IMR-90 (cell line): Measurements from ENCODE around the gene PPP3CB. TPM values are rescaled to one million over a fixed set of nuclear protein-coding genes. Genes with fewer than 3 reads are reported as not detected.

Experiments
- ATAC-seq: fragments of 200-7000 bp; cut with Tn5 transposase; 2 replicates; pipeline ENCODE4 v1.9.1; 2020; ENCODE audit warnings: low read depth, mild to moderate bottlenecking, moderate library complexity
- BruUV-seq: library from RNA; stranded (reverse); fragments of 400-500 nt; replicated peaks from 2 replicates; lab custom pipeline; 2021; lab: Mats Ljungman, UMichigan
- CTCF ChIA-PET: fragments of 300-600 bp; formaldehyde crosslinking; extraction: SDS; loops from one replicate; lab custom pipeline; 2021; ENCODE audit warnings: antibody characterized with exemption; lab: Yijun Ruan, JAX
- POLR2A ChIA-PET: fragments of 300-600 bp; sonication (Branson Sonifier 250); formaldehyde crosslinking; loops from one replicate; lab custom pipeline; 2022; ENCODE audit warnings: antibody characterized with exemption; ENCODE audit not compliant: unreplicated experiment; lab: Charles Lee
- DNase-seq: peaks from one replicate; pipeline ENCODE4 v3.0.0; 2013
- H2AFZ ChIP-seq: replicated peaks from 2 replicates; pipeline ENCODE3; 2013; ENCODE audit warnings: low read length, mild to moderate bottlenecking; ENCODE audit not compliant: poor library complexity
- H2AK5ac ChIP-seq: 2 replicates; pipeline ENCODE4 v1.6.1; 2013; ENCODE audit warnings: low read depth, low read length, inconsistent platforms
- H2AK9ac ChIP-seq: replicated peaks from 2 replicates; pipeline ENCODE3; 2013; ENCODE audit warnings: mild to moderate bottlenecking, low read depth, low read length, moderate library complexity; ENCODE audit not compliant: poor library complexity
- H2BK120ac ChIP-seq: 2 replicates; pipeline ENCODE4 v1.6.1; 2013; ENCODE audit warnings: low read depth, low read length, inconsistent platforms
- H2BK15ac ChIP-seq: 3 replicates; pipeline ENCODE4 v1.6.1; 2013; ENCODE audit warnings: low read depth, low read length, inconsistent platforms
- H2BK20ac ChIP-seq: 2 replicates; pipeline ENCODE4 v1.6.1; 2013; ENCODE audit warnings: low read depth, mild to moderate bottlenecking, inconsistent platforms, low read length, moderate library complexity
- H2BK5ac ChIP-seq: 2 replicates; pipeline ENCODE4 v1.6.1; 2013; ENCODE audit warnings: mild to moderate bottlenecking, low read depth, low read length, inconsistent platforms; ENCODE audit not compliant: poor library complexity, severe bottlenecking
- H3K14ac ChIP-seq: replicated peaks from 2 replicates; pipeline ENCODE4 v1.6.1; 2013; ENCODE audit warnings: low read depth, low read length, inconsistent platforms
- H3K18ac ChIP-seq: 2 replicates; pipeline ENCODE4 v1.6.1; 2013; ENCODE audit warnings: low read depth, low read length, control low read depth
- H3K23ac ChIP-seq: 2 replicates; pipeline ENCODE4 v1.6.1; 2013; ENCODE audit warnings: low read depth, low read length, inconsistent platforms
- H3K27ac ChIP-seq: 2 replicates; pipeline ENCODE4 v1.5.1; 2013; ENCODE audit warnings: mild to moderate bottlenecking, control low read depth, low read length; ENCODE audit not compliant: insufficient read depth
- H3K27me3 ChIP-seq: 2 replicates; pipeline ENCODE4 v1.6.1; 2013; ENCODE audit warnings: low read length; ENCODE audit not compliant: control insufficient read depth, insufficient read depth
- H3K36me3 ChIP-seq: 2 replicates; pipeline ENCODE4 v1.6.1; 2013; ENCODE audit warnings: low read length, mixed read lengths; ENCODE audit not compliant: control insufficient read depth, insufficient read depth
- H3K4ac ChIP-seq: 2 replicates; pipeline ENCODE4 v1.6.1; 2013; ENCODE audit warnings: low read depth, low read length, inconsistent platforms
- H3K4me1 ChIP-seq: 2 replicates; pipeline ENCODE4 v1.6.1; 2013; ENCODE audit warnings: low read length, mixed read lengths; ENCODE audit not compliant: control insufficient read depth, insufficient read depth
- H3K4me2 ChIP-seq: 2 replicates; pipeline ENCODE4 v1.6.1; 2013; ENCODE audit warnings: low read depth, mild to moderate bottlenecking, control low read depth, low read length, moderate library complexity
- H3K4me3 ChIP-seq: 2 replicates; pipeline ENCODE4 v1.5.1; 2013; ENCODE audit warnings: low read depth, mild to moderate bottlenecking, control low read depth, low read length, moderate library complexity; ENCODE audit not compliant: insufficient read depth
- H3K56ac ChIP-seq: 2 replicates; pipeline ENCODE4 v1.6.1; 2013; ENCODE audit warnings: low read length, inconsistent platforms; ENCODE audit not compliant: insufficient read depth; ENCODE audit errors: extremely low read depth
- H3K79me1 ChIP-seq, 2 experiments: 2 replicates each; pipeline ENCODE4 v1.6.1; 2013; ENCODE audit warnings: low read length in 2 of 2, inconsistent platforms in 1 of 2, low read depth in 1 of 2
- H3K9ac ChIP-seq: 2 replicates; pipeline ENCODE4 v1.6.1; 2013; ENCODE audit warnings: low read depth, low read length, control low read depth
- H3K9me1 ChIP-seq: 2 replicates; pipeline ENCODE4 v1.6.1; 2013; ENCODE audit warnings: low read length, inconsistent platforms; ENCODE audit not compliant: insufficient read depth
- H3K9me3 ChIP-seq: 2 replicates; pipeline ENCODE4 v1.6.1; 2013; ENCODE audit warnings: low read length; ENCODE audit not compliant: control insufficient read depth, insufficient read depth
- H4K20me1 ChIP-seq: 2 replicates; pipeline ENCODE4 v1.6.1; 2013; ENCODE audit warnings: low read length, inconsistent platforms; ENCODE audit not compliant: insufficient read depth
- H4K5ac ChIP-seq: 2 replicates; pipeline ENCODE4 v1.6.1; 2013; ENCODE audit warnings: mild to moderate bottlenecking, low read depth, low read length, control low read depth
- H4K8ac ChIP-seq, 2 experiments: 2 replicates each; pipeline ENCODE4 v1.6.1; 2013; ENCODE audit warnings: low read depth in 2 of 2, low read length in 2 of 2, control low read depth in 1 of 2, inconsistent platforms in 1 of 2
- H4K91ac ChIP-seq: 2 replicates; pipeline ENCODE4 v1.6.1; 2013; ENCODE audit warnings: low read depth, low read length, inconsistent platforms; ENCODE audit not compliant: insufficient read depth
- BHLHE40 ChIP-seq: fragments of 150-350 bp; IDR thresholded peaks from 2 replicates; pipeline ENCODE4 v1.6.1; 2016; ENCODE audit warnings: mild to moderate bottlenecking, low read depth, low read length
- CEBPB ChIP-seq: IDR thresholded peaks from 2 replicates; pipeline ENCODE4 v1.6.1; 2012; ENCODE audit warnings: low read depth, low read length, improper control_type of control experiment
- CHD1 ChIP-seq: IDR thresholded peaks from 2 replicates; pipeline ENCODE4 v1.6.1; 2012; ENCODE audit warnings: low read depth, low read length, improper control_type of control experiment
- CTCF ChIP-seq: conservative IDR thresholded peaks from 2 replicates; pipeline ENCODE4 v1.5.1; 2012; ENCODE audit warnings: mild to moderate bottlenecking, low read depth, low read length, improper control_type of control experiment
- ELK1 ChIP-seq: fragments of 150-350 bp; IDR thresholded peaks from 2 replicates; pipeline ENCODE4 v1.6.1; 2016; ENCODE audit warnings: low read depth, mild to moderate bottlenecking, low read length, moderate library complexity, borderline replicate concordance
- FOS ChIP-seq: fragments of 150-350 bp; IDR thresholded peaks from 2 replicates; pipeline ENCODE4 v1.6.1; 2016; ENCODE audit warnings: low read depth, low read length
- MAFK ChIP-seq: IDR thresholded peaks from 2 replicates; pipeline ENCODE4 v1.6.1; 2012; ENCODE audit warnings: low read depth, low read length, improper control_type of control experiment
- MAZ ChIP-seq: IDR thresholded peaks from 2 replicates; pipeline ENCODE4 v1.6.1; 2012; ENCODE audit warnings: low read depth, mild to moderate bottlenecking, low read length, improper control_type of control experiment, moderate library complexity, borderline replicate concordance
- MXI1 ChIP-seq: IDR thresholded peaks from 2 replicates; pipeline ENCODE4 v1.6.1; 2012; ENCODE audit warnings: low read depth, mild to moderate bottlenecking, low read length, moderate library complexity, borderline replicate concordance
- NFE2L2 ChIP-seq: fragments of 150-350 bp; IDR thresholded peaks from 2 replicates; pipeline ENCODE4 v1.6.1; 2016; ENCODE audit warnings: low read depth, mild to moderate bottlenecking, low read length
- POLR2A ChIP-seq: IDR thresholded peaks from 2 replicates; pipeline ENCODE4 v1.6.1; 2012; ENCODE audit warnings: mild to moderate bottlenecking, low read depth, low read length
- RAD21 ChIP-seq: IDR thresholded peaks from 2 replicates; pipeline ENCODE4 v1.6.1; 2012; ENCODE audit warnings: low read length, improper control_type of control experiment
- RCOR1 ChIP-seq: IDR thresholded peaks from 2 replicates; pipeline ENCODE4 v1.6.1; 2012; ENCODE audit warnings: mild to moderate bottlenecking, low read length, improper control_type of control experiment; ENCODE audit not compliant: insufficient replicate concordance
- RFX5 ChIP-seq: IDR thresholded peaks from 2 replicates; pipeline ENCODE4 v1.8.0; 2012; ENCODE audit warnings: low read depth, mild to moderate bottlenecking, low read length, moderate library complexity
- SMC3 ChIP-seq: fragments of 150-350 bp; IDR thresholded peaks from 2 replicates; pipeline ENCODE4 v1.6.1; 2016; ENCODE audit warnings: low read depth, mild to moderate bottlenecking, antibody characterized with exemption, low read length, moderate library complexity
- USF2 ChIP-seq: fragments of 150-350 bp; IDR thresholded peaks from 2 replicates; pipeline ENCODE4 v1.6.1; 2017; ENCODE audit warnings: mild to moderate bottlenecking, antibody characterized with exemption, low read length, low read depth
- WGBS, 2 experiments: methylation state at CpG; one replicate each; pipeline versions ENCODE4 v1.1.5 to v1.1.7; 2013; ENCODE audit warnings: missing lambda C conversion rate in 2 of 2; ENCODE audit not compliant: insufficient read length in 1 of 2; ENCODE audit errors: extremely low coverage in 2 of 2; 5-methylcytosine and 5-hydroxymethylcytosine counted together
- dilution Hi-C: fragments of 300-500 bp; cut with HindIII; formaldehyde crosslinking; loops from one replicate; pipeline ENCODE4 v1.14.3; 2018; ENCODE audit warnings: low sequenced_read_pairs; ENCODE audit not compliant: unreplicated experiment
- in situ Hi-C: fragments of 300-500 bp; cut with MboI; formaldehyde crosslinking; loops from 3 replicates; pipeline ENCODE4 v1.14.3; 2019; ENCODE audit warnings: low sequenced_read_pairs, inconsistent platforms, mixed read lengths
- intact Hi-C: fragments of 100-400 bp; cut with micrococcal nuclease; formaldehyde crosslinking; loops from 2 replicates; pipeline ENCODE4 v1.10.0; 2022
- polyA plus RNA-seq, 3 experiments: library from polyadenylated mRNA; depleted of rRNA; stranded (reverse); fragments of >200 nt; gene quantifications; 2 replicates each; pipeline ENCODE4 v1.2.3, GENCODE V29; 2012; ENCODE audit warnings: low replicate concordance in 1 of 3
- total RNA-seq: library from RNA; depleted of rRNA; stranded (reverse); fragments of >200 nt; gene quantifications from 2 replicates; pipeline ENCODE4 v1.2.3, GENCODE V29; 2012

The PPP3CB gene
- total and polyA plus RNA-seq, 2 of the 4 experiments (the other 2 are of a cell fraction), result 22.9 to 36.4 TPM

- TF ChIP-seq CEBPB (no peak), CHD1 (no peak), ELK1 (no peak), CTCF (no peak), MAFK (no peak), BHLHE40 (no peak), RCOR1 (no peak), POLR2A (no peak), RFX5 (no peak), MAZ (no peak), NFE2L2 (no peak), SMC3 (no peak), FOS (no peak), USF2 (no peak), RAD21 (no peak), MXI1 (no peak)
- Histone ChIP-seq H3K9me1 (no peaks in the 10 kb centered on the region; the same call in 1 of the 2 replicates), H3K27me3 (no peaks in the 10 kb centered on the region), H2AK5ac (no peak overlapping the region), H2BK20ac (no peak overlapping the region), H3K4me1 (no peaks in the 10 kb centered on the region), H4K8ac (no peak overlapping the region), H3K4me3 (no peak overlapping the region), H3K56ac (no peak overlapping the region), H3K36me3 (peaks cover 34% of the 10 kb centered on the region), H3K14ac (no peak overlapping the region), H2BK120ac (no peak overlapping the region), H3K18ac (no peak overlapping the region), H3K27ac (no peak overlapping the region), H3K23ac (no peak overlapping the region), H3K4ac (no peak overlapping the region), H3K9ac (no peak overlapping the region), H2AFZ (no peak overlapping the region), H2BK5ac (no peak overlapping the region), H4K5ac (no peak overlapping the region), H3K9me3 (no peaks in the 10 kb centered on the region), H3K79me1 (no peaks in the 10 kb centered on the region), H4K91ac (no peak overlapping the region), H3K4me2 (no peak overlapping the region), H2AK9ac (no peak overlapping the region), H4K20me1 (no peaks in the 10 kb centered on the region), H2BK15ac (no peak overlapping the region)
- 100% methylated on average over 1 of the region's 4 CpGs; no CpG with 5 or more reads in 1 of the 2 experiments for WGBS, 2 experiments
- intact Hi-C loops (no loop called here), dilution Hi-C loops (no loop called here), in situ Hi-C loops (no loop called here)
- ATAC-seq (no peak), DNase-seq (no peak)
- no TSS peak for BruUV-seq
- CTCF ChIA-PET, result no interaction called here
- POLR2A ChIA-PET, result no interaction called here
Measured at GRCh38 chr10:73426318-73426717, 69.5 kb downstream of the PPP3CB start.
